ENCODE data around the gene PPP3CA.

GRCh38 chr4:101042847-101043246, 304.5 kb downstream of the PPP3CA start:
- TF ChIP-seq POLR2AphosphoS5 (IDR thresholded peaks at IDR 0.05; ENCODE audit: low read depth, low read length) (no peak), GTF2F1 (IDR thresholded peaks at IDR 0.05; ENCODE audit: borderline replicate concordance, low read depth, low read length) (no peak), MAX (IDR thresholded peaks at IDR 0.05) (no peak), CHD1 (IDR thresholded peaks at IDR 0.05; ENCODE audit: low read depth, low read length) (no peak), ZNF274 (IDR thresholded peaks at IDR 0.05; ENCODE audit: borderline replicate concordance, extremely low read depth, low read length) (no peak), TEAD4 (IDR thresholded peaks at IDR 0.05; ENCODE audit: low read depth, low read length) (no peak), EP300 (IDR thresholded peaks at IDR 0.05; ENCODE audit: borderline replicate concordance in 1 of 2, low read depth in 2 of 2, low read length in 2 of 2) (no peak), CTCF (IDR thresholded peaks at IDR 0.05; ENCODE audit: control extremely low read depth in 1 of 3, insufficient read depth in 1 of 3, low read depth in 1 of 3, low read length in 3 of 3) (no peak)

Measured in H1 (cell line).